ENCODE data around the gene KRTAP10-12. TPM values are rescaled to one million over a fixed set of nuclear protein-coding genes. Genes with fewer than 3 reads are reported as not detected.

Gene KRTAP10-12
- total RNA-seq, 1 experiment from 2014 or later = not detected

DNA sequence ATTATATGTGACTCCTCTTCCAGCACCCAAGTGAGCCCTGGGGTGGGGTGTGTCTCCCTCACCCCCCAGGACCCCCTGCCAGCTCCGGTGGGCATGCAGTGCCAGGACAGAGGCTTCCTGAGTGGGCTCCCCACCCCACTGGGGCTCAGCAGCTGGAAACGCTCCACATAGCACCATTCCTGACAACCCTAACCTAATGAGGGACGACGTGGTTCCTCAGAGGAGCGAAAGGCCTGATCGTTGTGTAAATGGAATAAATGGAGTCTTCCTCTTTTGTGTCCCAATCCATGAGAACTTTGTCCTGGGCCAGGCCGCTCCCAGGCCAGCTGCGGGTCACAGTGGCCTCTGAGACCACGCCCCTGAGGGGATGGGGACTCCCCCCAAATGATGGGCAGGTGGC is 16.2 kb downstream of the KRTAP10-12 start:
- RAD21 ChIA-PET (ENCODE audit: low non-redundant PET in 1 of 2, low total read pairs in 2 of 2, uncharacterized antibody in 2 of 2, unreplicated experiment in 2 of 2) = no interaction called here
- Histone ChIP-seq H3K27ac (ENCODE audit: low read depth, low read length) (no peak overlapping the region), H3K36me3 (ENCODE audit: control insufficient read depth in 1 of 2, insufficient read depth in 2 of 2, low read length in 2 of 2) (no peaks in the 10 kb centered on the region), H3K27me3 (ENCODE audit: insufficient read depth, low read length) (peaks cover 33% of the 10 kb centered on the region; the same call in 1 of the 2 replicates), H3K9me3 (ENCODE audit: control insufficient read depth in 1 of 2, insufficient read depth in 1 of 2, low read depth in 1 of 2, low read length in 2 of 2) (no peaks in the 10 kb centered on the region), H3K79me2 (ENCODE audit: insufficient read depth, low read length) (no peaks in the 10 kb centered on the region), H3K4me3 (replicated peaks in 1 of 2; ENCODE audit: low read depth in 1 of 2, low read length in 2 of 2) (no peak overlapping the region), H3K9me2 (ENCODE audit: insufficient read depth) (no peaks in the 10 kb centered on the region), H4K20me1 (ENCODE audit: insufficient read depth) (no peaks in the 10 kb centered on the region), H3K4me2 (ENCODE audit: low read length) (no peak overlapping the region), H3K4me1 (ENCODE audit: control insufficient read depth in 1 of 2, insufficient read depth in 2 of 2, low read length in 2 of 2) (peaks cover 0 to 6% of the 10 kb centered on the region in 2 experiments; a peak in 1 of 4 replicates), H3K9ac (ENCODE audit: low read length) (no peak overlapping the region), H2AFZ (ENCODE audit: low read depth, low read length, poor library complexity, severe bottlenecking) (no peak overlapping the region)
- intact Hi-C loops (cut with micrococcal nuclease) = no loop called here
- ATAC-seq (no peak), DNase-seq (ENCODE audit: low read depth, low spot score) (no peak)
- CTCF ChIA-PET = no interaction called here
- no TSS peak for BruUV-seq (replicated peaks)
- TF ChIP-seq SIN3A (IDR thresholded peaks at IDR 0.05; ENCODE audit: low read depth) (no peak), JUND (IDR thresholded peaks at IDR 0.05) (no peak), EGR1 (IDR thresholded peaks at IDR 0.05; ENCODE audit: low read depth) (no peak), SP1 (IDR thresholded peaks at IDR 0.05; ENCODE audit: low read depth) (no peak), CEBPB (IDR thresholded peaks at IDR 0.05; ENCODE audit: low read depth) (no peak), EZH2phosphoT487 (IDR thresholded peaks at IDR 0.05; ENCODE audit: borderline replicate concordance) (no peak), POLR2AphosphoS5 (IDR thresholded peaks at IDR 0.05; ENCODE audit: low read depth, low read length) (no peak), ZNF274 (IDR thresholded peaks at IDR 0.05; ENCODE audit: low read depth, low read length) (no peak), RAD21 (IDR thresholded peaks at IDR 0.05; ENCODE audit: low read depth) (no peak), SRF (IDR thresholded peaks at IDR 0.05; ENCODE audit: low read depth) (no peak), ZFX (IDR thresholded peaks at IDR 0.05) (no peak), ELF1 (IDR thresholded peaks at IDR 0.05; ENCODE audit: borderline replicate concordance, low read depth) (no peak), FOSL1 (IDR thresholded peaks at IDR 0.05; ENCODE audit: low read depth) (no peak), POLR2A (IDR thresholded peaks at IDR 0.05; ENCODE audit: borderline replicate concordance, extremely low read depth, insufficient read depth, insufficient read length) (no peak), YY1 (IDR thresholded peaks at IDR 0.05; ENCODE audit: extremely low read depth, insufficient replicate concordance, low read depth, low read length) (no peak), CBX3 (IDR thresholded peaks at IDR 0.05; ENCODE audit: low read depth) (no peak)
- TF ChIP-seq, protein P1, sequence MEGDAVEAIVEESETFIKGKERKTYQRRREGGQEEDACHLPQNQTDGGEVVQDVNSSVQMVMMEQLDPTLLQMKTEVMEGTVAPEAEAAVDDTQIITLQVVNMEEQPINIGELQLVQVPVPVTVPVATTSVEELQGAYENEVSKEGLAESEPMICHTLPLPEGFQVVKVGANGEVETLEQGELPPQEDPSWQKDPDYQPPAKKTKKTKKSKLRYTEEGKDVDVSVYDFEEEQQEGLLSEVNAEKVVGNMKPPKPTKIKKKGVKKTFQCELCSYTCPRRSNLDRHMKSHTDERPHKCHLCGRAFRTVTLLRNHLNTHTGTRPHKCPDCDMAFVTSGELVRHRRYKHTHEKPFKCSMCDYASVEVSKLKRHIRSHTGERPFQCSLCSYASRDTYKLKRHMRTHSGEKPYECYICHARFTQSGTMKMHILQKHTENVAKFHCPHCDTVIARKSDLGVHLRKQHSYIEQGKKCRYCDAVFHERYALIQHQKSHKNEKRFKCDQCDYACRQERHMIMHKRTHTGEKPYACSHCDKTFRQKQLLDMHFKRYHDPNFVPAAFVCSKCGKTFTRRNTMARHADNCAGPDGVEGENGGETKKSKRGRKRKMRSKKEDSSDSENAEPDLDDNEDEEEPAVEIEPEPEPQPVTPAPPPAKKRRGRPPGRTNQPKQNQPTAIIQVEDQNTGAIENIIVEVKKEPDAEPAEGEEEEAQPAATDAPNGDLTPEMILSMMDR (IDR thresholded peaks at IDR 0.05 in 2 of 3, conservative IDR thresholded peaks at IDR 0.05 in 1 of 3; ENCODE audit: borderline replicate concordance in 1 of 3, insufficient read depth in 1 of 3, low read depth in 2 of 3, low read length in 2 of 3) = no peak
- TF ChIP-seq, protein P2, sequence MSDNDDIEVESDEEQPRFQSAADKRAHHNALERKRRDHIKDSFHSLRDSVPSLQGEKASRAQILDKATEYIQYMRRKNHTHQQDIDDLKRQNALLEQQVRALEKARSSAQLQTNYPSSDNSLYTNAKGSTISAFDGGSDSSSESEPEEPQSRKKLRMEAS (IDR thresholded peaks at IDR 0.05) = no peak
- TF ChIP-seq, protein P3, sequence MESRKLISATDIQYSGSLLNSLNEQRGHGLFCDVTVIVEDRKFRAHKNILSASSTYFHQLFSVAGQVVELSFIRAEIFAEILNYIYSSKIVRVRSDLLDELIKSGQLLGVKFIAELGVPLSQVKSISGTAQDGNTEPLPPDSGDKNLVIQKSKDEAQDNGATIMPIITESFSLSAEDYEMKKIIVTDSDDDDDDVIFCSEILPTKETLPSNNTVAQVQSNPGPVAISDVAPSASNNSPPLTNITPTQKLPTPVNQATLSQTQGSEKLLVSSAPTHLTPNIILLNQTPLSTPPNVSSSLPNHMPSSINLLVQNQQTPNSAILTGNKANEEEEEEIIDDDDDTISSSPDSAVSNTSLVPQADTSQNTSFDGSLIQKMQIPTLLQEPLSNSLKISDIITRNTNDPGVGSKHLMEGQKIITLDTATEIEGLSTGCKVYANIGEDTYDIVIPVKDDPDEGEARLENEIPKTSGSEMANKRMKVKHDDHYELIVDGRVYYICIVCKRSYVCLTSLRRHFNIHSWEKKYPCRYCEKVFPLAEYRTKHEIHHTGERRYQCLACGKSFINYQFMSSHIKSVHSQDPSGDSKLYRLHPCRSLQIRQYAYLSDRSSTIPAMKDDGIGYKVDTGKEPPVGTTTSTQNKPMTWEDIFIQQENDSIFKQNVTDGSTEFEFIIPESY (IDR thresholded peaks at IDR 0.05; ENCODE audit: extremely low read depth, insufficient replicate concordance, low read length) = no peak
- TF ChIP-seq, protein P4, sequence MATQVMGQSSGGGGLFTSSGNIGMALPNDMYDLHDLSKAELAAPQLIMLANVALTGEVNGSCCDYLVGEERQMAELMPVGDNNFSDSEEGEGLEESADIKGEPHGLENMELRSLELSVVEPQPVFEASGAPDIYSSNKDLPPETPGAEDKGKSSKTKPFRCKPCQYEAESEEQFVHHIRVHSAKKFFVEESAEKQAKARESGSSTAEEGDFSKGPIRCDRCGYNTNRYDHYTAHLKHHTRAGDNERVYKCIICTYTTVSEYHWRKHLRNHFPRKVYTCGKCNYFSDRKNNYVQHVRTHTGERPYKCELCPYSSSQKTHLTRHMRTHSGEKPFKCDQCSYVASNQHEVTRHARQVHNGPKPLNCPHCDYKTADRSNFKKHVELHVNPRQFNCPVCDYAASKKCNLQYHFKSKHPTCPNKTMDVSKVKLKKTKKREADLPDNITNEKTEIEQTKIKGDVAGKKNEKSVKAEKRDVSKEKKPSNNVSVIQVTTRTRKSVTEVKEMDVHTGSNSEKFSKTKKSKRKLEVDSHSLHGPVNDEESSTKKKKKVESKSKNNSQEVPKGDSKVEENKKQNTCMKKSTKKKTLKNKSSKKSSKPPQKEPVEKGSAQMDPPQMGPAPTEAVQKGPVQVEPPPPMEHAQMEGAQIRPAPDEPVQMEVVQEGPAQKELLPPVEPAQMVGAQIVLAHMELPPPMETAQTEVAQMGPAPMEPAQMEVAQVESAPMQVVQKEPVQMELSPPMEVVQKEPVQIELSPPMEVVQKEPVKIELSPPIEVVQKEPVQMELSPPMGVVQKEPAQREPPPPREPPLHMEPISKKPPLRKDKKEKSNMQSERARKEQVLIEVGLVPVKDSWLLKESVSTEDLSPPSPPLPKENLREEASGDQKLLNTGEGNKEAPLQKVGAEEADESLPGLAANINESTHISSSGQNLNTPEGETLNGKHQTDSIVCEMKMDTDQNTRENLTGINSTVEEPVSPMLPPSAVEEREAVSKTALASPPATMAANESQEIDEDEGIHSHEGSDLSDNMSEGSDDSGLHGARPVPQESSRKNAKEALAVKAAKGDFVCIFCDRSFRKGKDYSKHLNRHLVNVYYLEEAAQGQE (IDR thresholded peaks at IDR 0.05; ENCODE audit: low read depth) = no peak
- POLR2A ChIA-PET = no interaction called here
